ENCODE results near the gene NT5DC3. TPM values are rescaled to one million over a fixed set of nuclear protein-coding genes. Genes with fewer than 3 reads are reported as not detected.
"Not testable (repeated sequence)": the region's sequence is repeated elsewhere in the genome, so short reads cannot be mapped to it uniquely, and the experiment has no call there.

Gene NT5DC3
- total RNA-seq, 1 donor from 2014 or later = 26.2 TPM

DNA sequence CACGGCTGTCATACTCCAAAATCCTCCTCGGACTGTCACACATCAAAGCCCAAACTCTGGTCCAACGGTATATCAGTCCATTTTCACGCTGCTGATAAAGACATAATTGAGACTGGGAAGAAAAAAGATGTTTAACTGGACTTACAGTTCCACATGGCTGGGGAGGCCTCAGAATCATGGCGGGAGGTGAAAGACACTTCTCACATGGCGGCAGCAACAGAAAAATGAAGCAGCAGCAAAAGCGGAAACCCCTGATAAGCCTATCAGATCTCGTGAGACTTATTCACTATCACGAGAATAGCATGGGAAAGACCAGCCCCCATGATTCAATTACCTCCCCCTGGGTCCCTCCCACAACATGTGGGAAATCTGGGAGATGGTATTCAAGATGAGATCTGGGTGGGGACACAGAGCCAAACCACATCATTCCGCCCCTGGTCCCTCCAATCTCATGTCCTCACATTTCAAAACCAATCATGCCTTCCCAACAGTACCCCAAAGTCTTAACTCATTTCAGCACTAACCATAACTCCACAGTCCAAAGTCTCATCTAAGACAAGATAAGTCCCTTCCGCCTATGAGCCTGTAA is 5.2 kb downstream of the NT5DC3 start:
- ATAC-seq; intact Hi-C loops (cut with DNase I); DNase-seq (ENCODE audit: low spot score): not testable (repeated sequence)

DNA sequence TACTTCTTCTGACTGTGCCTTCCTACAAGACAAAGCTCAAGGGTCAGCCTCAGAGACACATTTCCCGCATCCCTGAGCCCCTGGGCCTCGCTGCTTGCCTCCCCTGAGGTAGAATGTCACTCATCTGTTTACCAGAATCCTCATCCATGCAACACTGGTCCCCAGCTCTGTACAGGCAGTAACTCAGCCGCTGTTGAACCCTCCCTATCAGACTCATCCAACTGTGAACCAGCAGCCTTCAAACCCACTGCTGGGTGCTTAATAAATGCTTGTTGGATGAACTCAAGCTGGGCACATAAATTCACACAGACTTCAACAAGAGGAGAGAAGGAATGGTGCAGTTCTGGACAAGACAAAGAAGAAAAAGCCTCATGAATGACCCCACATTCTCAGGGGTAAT is 6.1 kb downstream of the NT5DC3 start:
- ATAC-seq = no peak
- intact Hi-C loops (cut with DNase I) = no loop called here
- no peak for DNase-seq (ENCODE audit: low spot score)

GRCh38 chr12:103833891-103834290 is 7.1 kb downstream of the NT5DC3 start:
- ATAC-seq (no peak), DNase-seq (ENCODE audit: low spot score) (no peak)
- intact Hi-C loops (cut with DNase I) = no loop called here

DNA sequence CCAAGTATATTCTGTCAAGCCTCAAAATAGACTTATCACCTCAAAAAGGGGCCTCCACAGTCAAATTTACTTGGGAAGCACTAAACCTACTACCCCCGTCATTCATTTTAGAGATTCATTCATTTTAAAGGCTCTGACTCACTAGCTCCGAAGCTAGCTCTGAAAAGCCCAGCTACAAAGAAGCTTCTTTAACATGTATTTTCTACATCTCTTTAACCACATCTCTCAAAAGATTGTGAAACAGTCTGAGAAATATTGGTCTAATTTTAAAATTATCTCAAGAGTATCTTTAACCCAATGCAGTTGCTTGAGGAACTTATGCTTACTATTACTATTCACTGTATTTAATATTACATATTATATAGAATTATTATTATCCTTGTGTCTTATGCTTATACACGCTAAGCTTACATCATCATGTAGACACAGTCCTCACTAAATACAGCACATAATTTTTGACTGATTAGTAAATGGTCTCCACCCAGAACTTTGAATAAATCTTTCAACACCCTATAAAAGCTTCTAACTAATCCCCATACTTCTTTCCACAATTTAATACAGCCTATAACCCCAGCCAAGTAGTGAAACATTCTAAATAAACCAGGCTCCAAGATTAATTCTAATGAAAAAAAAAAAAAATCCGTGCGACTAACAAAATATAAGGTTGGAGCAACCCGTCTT is 7.8 kb downstream of the NT5DC3 start:
- DNase-seq (ENCODE audit: low spot score) = no peak
- no peak for ATAC-seq
- intact Hi-C loops (cut with DNase I) = no loop called here

DNA sequence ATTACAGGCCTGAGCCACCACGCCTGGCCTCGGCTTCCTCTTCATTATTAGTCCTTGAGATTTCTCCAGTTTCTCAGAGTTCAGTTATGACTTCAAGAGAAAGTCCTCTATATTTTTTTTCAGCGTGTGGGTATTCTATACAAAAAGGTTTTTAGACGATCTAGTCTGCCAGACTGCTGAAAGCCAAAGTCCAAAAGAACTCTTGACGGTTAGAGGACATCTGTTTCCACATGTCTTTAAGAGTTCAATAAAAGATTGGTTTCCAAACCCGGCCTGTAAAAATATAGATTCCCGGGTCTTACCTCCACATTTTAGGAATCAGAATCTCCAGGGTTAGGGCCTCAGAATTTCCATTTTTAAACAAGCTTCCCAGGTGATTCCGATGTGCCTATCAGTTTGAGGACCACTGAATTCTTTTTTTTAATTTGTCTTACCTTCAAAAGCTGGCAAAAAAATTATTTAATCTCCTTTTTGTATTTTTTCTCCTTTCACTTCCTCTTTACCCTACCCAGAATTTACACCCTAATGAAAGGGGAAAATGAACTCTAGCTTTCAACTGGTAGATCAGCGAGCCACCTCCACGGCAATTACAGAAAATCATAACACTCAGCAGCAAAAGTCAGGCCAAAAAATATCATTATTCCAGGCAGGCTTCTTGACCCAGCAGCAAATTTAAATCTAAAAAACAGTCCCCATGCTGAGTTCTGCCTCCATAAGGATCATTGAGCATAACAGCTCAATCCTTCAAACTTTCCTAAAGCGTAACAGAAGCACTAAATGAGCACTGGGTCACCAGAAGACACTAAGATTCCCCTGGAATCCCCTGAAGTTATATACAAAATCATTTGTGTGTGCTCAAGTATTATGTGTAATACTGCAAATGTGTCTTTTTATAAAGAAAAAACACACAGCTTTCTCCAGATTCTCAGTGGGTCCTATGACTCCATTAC is 8.7 kb downstream of the NT5DC3 start:
- DNase-seq (ENCODE audit: low spot score) (no peak), ATAC-seq (no peak)
- intact Hi-C loops (cut with DNase I) = no loop called here

DNA sequence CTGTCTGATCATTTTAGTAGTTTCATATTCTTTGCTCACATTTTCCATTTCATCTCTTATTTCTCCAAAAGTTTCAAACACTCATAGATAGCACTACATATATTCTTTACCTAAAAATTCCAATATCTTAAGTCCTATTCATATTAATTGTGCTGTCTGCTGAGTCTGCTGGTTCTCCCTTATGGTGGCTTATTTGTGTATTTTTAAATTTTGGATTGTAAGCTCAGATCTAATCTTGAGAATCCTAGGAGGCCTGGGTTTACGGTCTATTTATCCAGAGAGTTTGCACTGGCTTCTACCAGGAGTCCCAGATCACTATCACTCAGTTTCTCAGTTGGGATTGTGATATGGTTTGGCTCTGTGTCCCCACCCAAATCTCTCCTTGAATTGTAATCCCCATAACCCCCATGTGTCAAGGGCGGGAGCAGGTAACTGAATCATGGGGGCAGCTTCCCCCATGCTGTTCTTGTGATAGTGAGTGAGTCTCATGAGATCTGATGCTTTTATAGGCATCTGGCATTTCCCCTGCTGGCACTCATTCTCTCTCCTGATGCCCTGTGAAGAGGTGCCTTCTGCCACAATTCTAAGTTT is 10.2 kb downstream of the NT5DC3 start:
- intact Hi-C loops (cut with DNase I) = no loop called here
- no peak for DNase-seq (ENCODE audit: low spot score)
- ATAC-seq = no peak

GRCh38 chr12:103830025-103830725 is 10.9 kb downstream of the NT5DC3 start:
- intact Hi-C loops (cut with DNase I) = no loop called here
- no peak for DNase-seq (ENCODE audit: low spot score)
- ATAC-seq = no peak

- intact Hi-C loops (cut with DNase I) = no loop called here
- no peak for DNase-seq (ENCODE audit: low spot score)
- no peak for ATAC-seq
Observed at GRCh38 chr12:103829092-103829491, 11.9 kb downstream of the NT5DC3 start.

DNA sequence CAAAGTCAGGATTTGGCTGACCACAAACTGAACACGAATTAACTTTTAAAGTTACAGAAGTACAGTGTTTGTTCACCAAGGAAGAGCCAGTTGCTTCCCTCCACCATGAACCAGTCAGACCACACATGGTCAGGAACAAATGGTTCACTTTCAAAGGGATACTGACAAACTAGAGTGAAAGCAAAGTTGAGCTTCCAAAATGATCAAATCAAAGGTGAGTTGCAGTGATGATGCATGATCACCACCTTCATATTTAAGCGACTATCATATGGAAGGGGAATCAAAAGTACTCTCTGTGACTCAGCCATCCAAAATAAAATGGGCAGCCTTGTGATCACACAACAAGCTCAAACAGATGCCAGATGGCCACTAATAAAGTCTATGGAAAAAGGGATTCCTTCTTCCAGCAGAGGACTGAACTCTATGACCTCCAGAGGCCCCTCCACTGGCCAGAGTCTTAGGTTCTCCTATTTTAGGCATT is 13.1 kb downstream of the NT5DC3 start:
- ATAC-seq (no peak), DNase-seq (ENCODE audit: low spot score) (no peak)
- intact Hi-C loops (cut with DNase I) = no loop called here

DNA sequence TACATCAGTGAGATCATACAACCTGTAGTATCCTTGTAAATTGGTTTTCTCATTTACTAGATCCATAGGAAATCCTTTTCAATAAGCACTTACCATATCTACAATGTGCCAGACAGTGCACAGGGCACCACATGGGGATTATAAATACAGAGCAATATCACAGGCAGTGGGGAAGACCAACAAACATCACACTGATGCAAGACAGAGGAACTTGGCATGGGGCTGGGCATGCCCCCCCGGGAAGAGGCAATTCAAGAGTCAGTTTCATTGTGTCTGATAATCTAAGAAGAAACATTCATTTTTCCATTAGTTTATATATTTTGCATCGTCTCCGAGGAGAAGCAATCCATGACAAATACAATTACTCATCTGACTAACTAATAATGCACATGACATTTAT is 16.2 kb downstream of the NT5DC3 start:
- intact Hi-C loops (cut with DNase I) = no loop called here
- no peak for DNase-seq (ENCODE audit: low spot score)
- no peak for ATAC-seq

DNA sequence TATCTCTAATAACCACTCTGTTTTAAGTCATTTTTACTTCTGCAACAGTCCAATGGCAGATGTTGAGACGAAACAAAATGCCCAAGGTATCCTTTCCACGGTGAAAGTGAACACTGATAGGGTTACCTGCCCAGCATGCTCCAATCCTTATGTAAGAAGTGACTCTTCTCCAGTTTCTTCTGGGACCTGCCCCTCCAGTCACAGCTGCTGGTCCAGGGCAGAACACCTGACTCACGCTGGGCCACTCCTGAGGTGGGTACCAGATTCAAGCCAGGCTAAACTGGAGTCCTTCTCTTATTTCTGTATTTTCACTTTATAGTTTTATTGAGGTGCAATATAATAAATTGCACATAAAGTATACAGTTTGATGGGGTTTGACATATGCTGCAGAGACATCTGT is 16.7 kb downstream of the NT5DC3 start:
- intact Hi-C loops (cut with DNase I) = no loop called here
- ATAC-seq = no peak

GRCh38 chr12:103823871-103824270 is 17.2 kb downstream of the NT5DC3 start:
- intact Hi-C loops (cut with DNase I) = no loop called here
- DNase-seq (ENCODE audit: low spot score) = no peak
- no peak for ATAC-seq

More for the DNA sequence above, 16.7 kb downstream of the NT5DC3 start:
- DNase-seq (ENCODE audit: low spot score) = no peak

- ATAC-seq (no peak), DNase-seq (ENCODE audit: low spot score) (no peak)
- intact Hi-C loops (cut with DNase I) = no loop called here
Observed at GRCh38 chr12:103821773-103822172, 19.3 kb downstream of the NT5DC3 start.

DNA sequence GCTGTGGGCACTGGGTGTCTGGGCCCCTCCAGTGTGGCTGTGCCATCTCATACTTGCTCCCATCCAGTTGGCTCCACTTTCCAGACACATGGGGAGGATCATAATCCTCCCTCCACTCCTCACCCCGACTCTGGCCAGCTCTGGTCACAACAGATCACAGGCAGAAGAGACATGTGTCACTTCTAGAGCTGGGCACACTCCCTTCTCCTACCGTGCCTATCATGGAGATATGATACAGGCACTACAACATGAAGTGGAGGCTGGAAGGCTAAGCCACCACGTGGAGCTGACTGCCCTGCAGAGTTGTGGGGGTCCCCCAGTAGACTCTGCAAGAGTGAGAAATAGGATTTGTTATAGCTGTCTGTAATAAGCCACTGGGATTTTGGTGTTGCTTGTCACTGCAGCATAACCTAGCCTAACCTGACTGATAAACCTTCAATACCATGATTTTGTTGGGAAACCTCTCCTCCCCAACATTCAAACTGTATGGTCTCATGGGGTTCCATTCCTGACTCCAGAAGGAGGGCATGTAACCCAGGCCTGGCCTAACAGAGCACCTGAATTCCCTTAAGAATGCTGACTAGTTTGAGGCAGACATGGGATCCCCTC is 20.0 kb downstream of the NT5DC3 start:
- no peak for ATAC-seq
- intact Hi-C loops (cut with DNase I) = no loop called here
- no peak for DNase-seq (ENCODE audit: low spot score)

GRCh38 chr12:103820361-103820760 is 20.7 kb downstream of the NT5DC3 start:
- DNase-seq (ENCODE audit: low spot score) (no peak), ATAC-seq (no peak)
- intact Hi-C loops (cut with DNase I) = no loop called here

GRCh38 chr12:103819892-103820291 is 21.1 kb downstream of the NT5DC3 start:
- intact Hi-C loops (cut with DNase I) = no loop called here
- no peak for ATAC-seq
- no peak for DNase-seq (ENCODE audit: low spot score)

GRCh38 chr12:103819312-103819711 is 21.7 kb downstream of the NT5DC3 start:
- intact Hi-C loops (cut with DNase I) = no loop called here
- no peak for DNase-seq (ENCODE audit: low spot score)
- no peak for ATAC-seq

GRCh38 chr12:103817791-103818190 is 23.2 kb downstream of the NT5DC3 start:
- ATAC-seq (no peak), DNase-seq (ENCODE audit: low spot score) (no peak)
- intact Hi-C loops (cut with DNase I) = no loop called here
